Brain microvascular endothelial cell (primary cell): ENCODE results near the gene GNB1L.

Experiments
- DNase-seq: peaks from one replicate; pipeline ENCODE4 v3.0.0-alpha.2; 2020
- H3K27ac ChIP-seq: fragments of 250-450 bp; sonication (Bioruptor Pico); 2 replicates; pipeline ENCODE4 v1.5.1; 2020; ENCODE audit warnings: mild to moderate bottlenecking, moderate library complexity
- H3K27me3 ChIP-seq: fragments of 250-450 bp; sonication (Bioruptor Pico); replicated peaks from 2 replicates; pipeline ENCODE4 v1.5.1; 2020; ENCODE audit warnings: mild to moderate bottlenecking
- H3K36me3 ChIP-seq: fragments of 250-450 bp; sonication (Bioruptor Pico); replicated peaks from 2 replicates; pipeline ENCODE4 v1.5.1; 2020; ENCODE audit warnings: mild to moderate bottlenecking
- H3K4me3 ChIP-seq: 2 replicates; pipeline ENCODE4 v1.5.1; 2011; ENCODE audit warnings: low read depth, mild to moderate bottlenecking, control low read depth, low read length, moderate library complexity
- in situ Hi-C: cut with HindIII; loops from 2 replicates; pipeline ENCODE4 v1.10.0; 2017; ENCODE audit warnings: low sequenced_read_pairs, low pct_ligation_motif_present
- TF ChIP-seq, protein P1 (sequence below): IDR thresholded peaks from 2 replicates; pipeline ENCODE4 v1.5.1; 2011; ENCODE audit warnings: low read depth, mild to moderate bottlenecking, moderate library complexity, low read length, control low read depth, inconsistent platforms; ENCODE audit errors: missing control alignments

Gene GNB1L

DNA sequence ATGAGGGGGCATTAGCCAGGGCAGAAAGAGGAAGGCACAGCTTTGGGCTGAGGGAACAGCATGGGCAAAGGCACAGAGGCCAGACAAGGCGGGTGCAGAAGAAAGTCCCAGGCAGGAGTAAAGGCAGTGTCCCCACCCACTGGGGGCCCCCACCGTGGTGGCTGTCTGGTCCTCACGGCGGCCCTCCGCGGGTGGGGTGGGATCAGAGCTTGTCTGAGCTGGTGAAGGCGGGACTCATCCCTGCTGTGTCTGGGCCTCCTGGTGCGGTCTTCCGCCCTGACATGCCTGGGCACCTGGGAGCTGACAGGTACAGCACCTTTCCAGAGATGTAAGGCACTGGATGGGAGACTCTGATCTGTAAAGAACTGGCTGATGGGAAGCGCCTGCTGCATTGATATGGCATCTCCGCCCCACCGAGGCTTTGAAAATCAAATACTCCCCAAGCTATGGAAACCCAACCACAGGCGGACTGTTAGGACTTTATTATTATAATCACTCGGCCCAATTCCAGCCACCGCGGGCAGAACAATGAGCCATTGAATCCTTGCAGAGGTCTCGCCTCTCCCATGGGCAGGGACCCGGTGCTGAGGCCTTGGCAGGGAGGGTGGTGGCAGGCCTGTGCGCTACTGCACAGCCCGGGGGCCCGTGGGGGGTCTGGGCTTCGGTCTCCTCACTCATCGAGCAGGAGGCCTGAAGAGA, 14.2 kb upstream of the GNB1L start:
- in situ Hi-C loops = no loop called here
- Histone ChIP-seq H3K27me3 (no peaks in the 10 kb centered on the region), H3K27ac (no peak overlapping the region), H3K4me3 (no peak overlapping the region), H3K36me3 (no peaks in the 10 kb centered on the region)
- no peak for DNase-seq
- TF ChIP-seq, protein P1, sequence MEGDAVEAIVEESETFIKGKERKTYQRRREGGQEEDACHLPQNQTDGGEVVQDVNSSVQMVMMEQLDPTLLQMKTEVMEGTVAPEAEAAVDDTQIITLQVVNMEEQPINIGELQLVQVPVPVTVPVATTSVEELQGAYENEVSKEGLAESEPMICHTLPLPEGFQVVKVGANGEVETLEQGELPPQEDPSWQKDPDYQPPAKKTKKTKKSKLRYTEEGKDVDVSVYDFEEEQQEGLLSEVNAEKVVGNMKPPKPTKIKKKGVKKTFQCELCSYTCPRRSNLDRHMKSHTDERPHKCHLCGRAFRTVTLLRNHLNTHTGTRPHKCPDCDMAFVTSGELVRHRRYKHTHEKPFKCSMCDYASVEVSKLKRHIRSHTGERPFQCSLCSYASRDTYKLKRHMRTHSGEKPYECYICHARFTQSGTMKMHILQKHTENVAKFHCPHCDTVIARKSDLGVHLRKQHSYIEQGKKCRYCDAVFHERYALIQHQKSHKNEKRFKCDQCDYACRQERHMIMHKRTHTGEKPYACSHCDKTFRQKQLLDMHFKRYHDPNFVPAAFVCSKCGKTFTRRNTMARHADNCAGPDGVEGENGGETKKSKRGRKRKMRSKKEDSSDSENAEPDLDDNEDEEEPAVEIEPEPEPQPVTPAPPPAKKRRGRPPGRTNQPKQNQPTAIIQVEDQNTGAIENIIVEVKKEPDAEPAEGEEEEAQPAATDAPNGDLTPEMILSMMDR = no peak

DNA sequence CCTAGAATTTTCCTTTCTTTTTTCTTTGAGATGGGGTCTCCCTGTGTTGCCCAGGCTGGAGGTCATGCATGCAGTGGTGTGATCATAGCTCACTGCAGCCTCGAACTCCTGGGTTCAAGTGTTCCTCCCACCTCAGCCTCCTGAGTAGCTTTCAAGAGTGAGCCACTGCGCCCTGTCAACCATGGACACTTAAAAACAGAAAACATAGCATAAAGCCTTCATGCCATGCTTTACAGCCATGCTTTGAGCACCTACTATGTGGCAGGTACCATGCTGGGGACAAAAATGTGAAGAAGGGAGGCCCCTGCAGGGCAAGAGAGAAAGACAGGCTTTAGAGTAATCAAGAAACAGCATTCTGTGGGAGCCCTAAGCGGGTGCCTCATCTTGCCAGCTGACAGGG, 13.7 kb upstream of the GNB1L start:
- TF ChIP-seq, protein P1 = no peak
- Histone ChIP-seq H3K36me3 (no peaks in the 10 kb centered on the region), H3K27me3 (no peaks in the 10 kb centered on the region), H3K4me3 (no peak overlapping the region), H3K27ac (no peak overlapping the region)
- in situ Hi-C loops = no loop called here
- no peak for DNase-seq

DNA sequence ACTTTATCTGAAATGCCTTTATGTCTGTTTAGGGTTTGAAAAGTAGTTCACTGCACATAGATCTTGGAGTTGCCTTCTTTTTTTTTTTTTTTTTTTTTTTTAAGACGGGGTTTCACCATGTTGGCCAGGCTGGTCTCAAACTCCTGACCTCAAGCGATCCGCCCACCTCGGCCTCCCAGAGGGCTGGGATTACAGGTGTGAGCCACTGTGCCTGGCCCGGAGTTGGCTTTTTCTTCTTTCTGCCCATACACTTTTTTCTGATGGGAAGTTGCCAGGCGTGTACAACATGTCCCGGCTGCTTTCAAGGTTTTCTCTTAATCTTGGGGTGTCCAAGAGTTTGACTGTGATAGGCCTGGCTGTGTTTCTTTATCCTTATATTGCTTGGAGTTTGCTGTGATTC, 12.9 kb upstream of the GNB1L start:
- TF ChIP-seq, protein P1 = no peak
- in situ Hi-C loops = no loop called here
- H3K27ac ChIP-seq = no peak overlapping the region
- H3K27me3 ChIP-seq = no peaks in the 10 kb centered on the region
- DNase-seq = no peak
- H3K36me3 ChIP-seq = no peaks in the 10 kb centered on the region
- H3K4me3 ChIP-seq = no peak overlapping the region

DNA sequence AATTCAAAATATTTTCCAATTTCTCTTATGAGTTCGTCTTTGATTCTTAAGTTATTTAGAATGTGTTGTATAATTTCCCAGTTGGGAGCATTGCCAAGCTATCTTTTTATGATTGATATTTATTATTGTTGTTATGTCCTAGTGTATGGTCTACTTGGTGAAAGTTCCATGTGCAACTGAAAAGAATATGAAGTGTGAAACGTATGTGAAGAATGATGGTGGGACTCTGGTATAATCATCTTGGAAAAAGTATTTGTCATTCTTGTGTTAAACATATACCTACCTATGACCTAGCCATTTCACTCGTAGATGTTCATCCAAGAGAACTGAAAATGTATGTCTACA, 12.0 kb upstream of the GNB1L start:
- DNase-seq = no peak
- H3K27me3 ChIP-seq = no peaks in the 10 kb centered on the region
- H3K4me3 ChIP-seq = no peak overlapping the region
- no peak overlapping the region for H3K27ac ChIP-seq
- in situ Hi-C loops = no loop called here
- TF ChIP-seq, protein P1 = no peak
- no peaks in the 10 kb centered on the region for H3K36me3 ChIP-seq

DNA sequence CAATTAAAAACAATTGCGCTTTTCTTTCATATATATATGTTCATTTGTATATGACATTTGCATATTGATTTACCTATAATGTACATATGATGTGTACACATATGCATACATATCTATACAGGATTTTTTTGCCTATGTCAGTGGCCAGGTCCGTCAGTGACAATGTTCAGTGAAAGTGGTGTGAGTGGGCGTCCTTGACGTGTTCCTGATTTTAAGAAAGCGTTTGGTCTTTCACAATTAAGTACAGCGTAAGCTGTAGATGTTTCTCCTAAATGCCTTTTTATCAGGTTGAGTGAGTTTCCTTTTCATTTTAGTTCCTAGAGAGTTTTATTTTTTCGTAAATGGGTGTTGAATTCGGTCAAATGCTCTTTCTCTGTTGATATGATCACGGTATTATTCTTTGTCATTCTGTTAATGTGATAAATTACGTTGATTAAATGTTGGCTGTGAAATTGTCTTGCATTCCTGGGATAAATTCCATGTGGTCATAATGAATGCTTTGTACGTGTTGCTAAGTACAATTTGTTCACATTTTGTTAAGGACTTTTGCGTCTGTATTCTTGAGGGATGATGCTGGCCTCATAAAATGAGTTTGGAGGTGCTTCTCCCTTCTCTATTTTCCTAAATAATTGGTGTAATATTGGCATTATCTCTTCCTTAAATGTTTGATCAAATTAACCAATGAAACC, 10.6 kb upstream of the GNB1L start:
- in situ Hi-C loops = no loop called here
- Histone ChIP-seq H3K27ac (no peak overlapping the region), H3K27me3 (no peaks in the 10 kb centered on the region), H3K36me3 (no peaks in the 10 kb centered on the region), H3K4me3 (no peak overlapping the region)
- DNase-seq = no peak
- TF ChIP-seq, protein P1 = no peak
